Hepatocyte (in vitro differentiated cells): Measurements from ENCODE around the gene NDUFS1. TPM values are rescaled to one million over a fixed set of nuclear protein-coding genes. Genes with fewer than 3 reads are reported as not detected.

Experiments used
- DNase-seq: peaks from one replicate; pipeline ENCODE4 v3.0.0-alpha.2; 2016; ENCODE audit warnings: low spot score
- H2AFZ ChIP-seq: fragments of 200-600 bp; sonication (generic); 2 replicates; pipeline ENCODE4 v1.6.0; 2016; ENCODE audit warnings: antibody characterized with exemption, mild to moderate bottlenecking
- H3K27ac ChIP-seq: fragments of 200-600 bp; sonication (generic); 2 replicates; pipeline ENCODE4 v1.5.1; 2016; ENCODE audit warnings: mild to moderate bottlenecking
- H3K27me3 ChIP-seq: fragments of 200-600 bp; sonication (generic); 2 replicates; pipeline ENCODE4 v1.6.1; 2016
- H3K36me3 ChIP-seq: fragments of 200-600 bp; sonication (generic); replicated peaks from 2 replicates; pipeline ENCODE4 v1.5.1; 2016; ENCODE audit warnings: low read depth; ENCODE audit not compliant: insufficient read depth
- H3K4me1 ChIP-seq: fragments of 200-600 bp; sonication (generic); 2 replicates; pipeline ENCODE4 v1.5.1; 2016; ENCODE audit warnings: mild to moderate bottlenecking, moderate library complexity; ENCODE audit not compliant: insufficient read depth
- H3K4me2 ChIP-seq: fragments of 200-600 bp; sonication (generic); 2 replicates; pipeline ENCODE4 v1.6.0; 2016
- H3K4me3 ChIP-seq: fragments of 200-600 bp; sonication (generic); 2 replicates; pipeline ENCODE4 v1.5.1; 2016; ENCODE audit warnings: mild to moderate bottlenecking
- H3K79me2 ChIP-seq: fragments of 200-600 bp; sonication (generic); 2 replicates; pipeline ENCODE4 v1.6.0; 2017; ENCODE audit warnings: mild to moderate bottlenecking
- H3K9me2 ChIP-seq: fragments of 200-600 bp; sonication (generic); replicated peaks from 2 replicates; pipeline ENCODE4 v1.6.0; 2017; ENCODE audit warnings: mild to moderate bottlenecking; ENCODE audit not compliant: insufficient read depth
- H3K9me3 ChIP-seq: fragments of 200-600 bp; sonication (generic); 2 replicates; pipeline ENCODE4 v1.5.1; 2016; ENCODE audit warnings: low read depth, mild to moderate bottlenecking
- H4K20me1 ChIP-seq: fragments of 200-600 bp; sonication (generic); 2 replicates; pipeline ENCODE4 v1.6.0; 2016; ENCODE audit warnings: mild to moderate bottlenecking; ENCODE audit not compliant: insufficient read depth, poor library complexity, severe bottlenecking
- CTCF ChIP-seq: fragments of 200-600 bp; sonication (generic); IDR thresholded peaks from 2 replicates; pipeline ENCODE4 v1.5.1; 2016; ENCODE audit warnings: antibody characterized with exemption, mild to moderate bottlenecking; ENCODE audit not compliant: poor library complexity
- EZH2 ChIP-seq: fragments of 200-600 bp; sonication (generic); IDR thresholded peaks from 2 replicates; pipeline ENCODE4 v1.6.1; 2016; ENCODE audit warnings: antibody characterized with exemption, mild to moderate bottlenecking, borderline replicate concordance
- EZH2phosphoT487 ChIP-seq: fragments of 200-600 bp; sonication (generic); IDR thresholded peaks from one replicate; pipeline ENCODE4 v1.6.1; 2018; ENCODE audit warnings: antibody characterized with exemption, mild to moderate bottlenecking, low read depth, moderate library complexity; ENCODE audit not compliant: unreplicated experiment, severe bottlenecking
- WGBS: methylation state at CpG from one replicate; pipeline ENCODE4 v1.1.6; 2016; ENCODE audit warnings: low lambda C conversion rate; ENCODE audit errors: missing lambda C conversion rate; 5-methylcytosine and 5-hydroxymethylcytosine counted together
- polyA plus RNA-seq: library from polyadenylated mRNA; unstranded; fragments of >200 nt; fragmentation: Nextera tagmentation; extraction: Ambion mirVana; gene quantifications from 2 replicates; pipeline ENCODE4 v1.2.1, GENCODE V29; 2016
- total RNA-seq: library from RNA; depleted of rRNA; stranded (reverse); fragments of >200 nt; gene quantifications from 2 replicates; pipeline ENCODE4 v1.2.3, GENCODE V29; 2014

The NDUFS1 gene
- total and polyA plus RNA-seq, 2 experiments from 2014 or later: 46.5 to 121 TPM

- H3K9me3 ChIP-seq: no peaks in the 10 kb centered on the region
- H4K20me1 ChIP-seq: no peaks in the 10 kb centered on the region
- no peak for DNase-seq
- H3K27ac ChIP-seq: no peak overlapping the region
- H3K4me3 ChIP-seq: no peak overlapping the region
- H3K4me2 ChIP-seq: no peak overlapping the region
- no peaks in the 10 kb centered on the region for H3K4me1 ChIP-seq
- no peaks in the 10 kb centered on the region for H3K9me2 ChIP-seq
- TF ChIP-seq EZH2 (no peak), CTCF (no peak), EZH2phosphoT487 (no peak)
- H3K36me3 ChIP-seq: no peaks in the 10 kb centered on the region
- whole genome bisulfite sequencing: 64% methylated on average over 1 of the region's 1 CpG
- H2AFZ ChIP-seq: no peak overlapping the region
- no peaks in the 10 kb centered on the region for H3K27me3 ChIP-seq
- no peaks in the 10 kb centered on the region for H3K79me2 ChIP-seq
Measured at GRCh38 chr2:206198677-206199076, 39.4 kb upstream of the NDUFS1 start.

GRCh38 chr2:206193671-206194357 is 34.6 kb upstream of the NDUFS1 start:
- Histone ChIP-seq H3K27ac (no peak overlapping the region), H3K9me3 (no peaks in the 10 kb centered on the region), H3K36me3 (no peaks in the 10 kb centered on the region), H4K20me1 (no peaks in the 10 kb centered on the region), H3K9me2 (no peaks in the 10 kb centered on the region), H3K4me2 (no peak overlapping the region), H3K27me3 (peaks cover 6% of the 10 kb centered on the region), H3K4me1 (no peaks in the 10 kb centered on the region), H3K4me3 (no peak overlapping the region), H2AFZ (no peak overlapping the region), H3K79me2 (no peaks in the 10 kb centered on the region)
- TF ChIP-seq EZH2phosphoT487: no peak
- no peak for TF ChIP-seq EZH2
- TF ChIP-seq CTCF: no peak
- no peak for DNase-seq
- WGBS: 88% methylated on average over 2 of the region's 2 CpGs

GRCh38 chr2:206192157-206192556 is 32.9 kb upstream of the NDUFS1 start:
- Histone ChIP-seq H3K36me3 (no peaks in the 10 kb centered on the region), H3K4me2 (no peak overlapping the region), H3K4me1 (no peaks in the 10 kb centered on the region), H2AFZ (no peak overlapping the region), H3K4me3 (no peak overlapping the region), H3K9me2 (no peaks in the 10 kb centered on the region), H3K79me2 (no peaks in the 10 kb centered on the region), H3K27ac (no peak overlapping the region), H3K27me3 (peaks cover 6% of the 10 kb centered on the region), H4K20me1 (no peaks in the 10 kb centered on the region), H3K9me3 (no peaks in the 10 kb centered on the region)
- WGBS: 96% methylated on average over 3 of the region's 3 CpGs
- no peak for DNase-seq
- TF ChIP-seq EZH2 (no peak), CTCF (no peak), EZH2phosphoT487 (no peak)
